GM23338 (cell line): Measurements from ENCODE around the gene FLT1. TPM values are rescaled to one million over a fixed set of nuclear protein-coding genes. Genes with fewer than 3 reads are reported as not detected.
A peak's percentile ranks its signal among the peaks of the same experiment; 100 is the strongest.

ENCODE experiments used
- ATAC-seq: fragments of 200-7000 bp; cut with Tn5 transposase; 3 replicates; pipeline ENCODE4 v1.9.1; 2020
- DNase-seq: peaks from one replicate; pipeline ENCODE4 v3.0.0-alpha.2; 2015; ENCODE audit warnings: low spot score
- H2AFZ ChIP-seq: fragments of 200-600 bp; sonication (generic); 2 replicates; pipeline ENCODE4 v1.8.0; 2016; ENCODE audit warnings: antibody characterized with exemption, mild to moderate bottlenecking, moderate library complexity
- H3F3A ChIP-seq: fragments of 200-600 bp; sonication (generic); replicated peaks from 2 replicates; pipeline ENCODE4 v1.8.0; 2017; ENCODE audit warnings: antibody characterized with exemption, mixed run types, low read depth
- H3K27ac ChIP-seq: fragments of 200-600 bp; sonication (generic); 2 replicates; pipeline ENCODE4 v1.6.1; 2016; ENCODE audit warnings: low read depth
- H3K27me3 ChIP-seq: fragments of 200-600 bp; sonication (generic); 2 replicates; pipeline ENCODE4 v1.8.0; 2016; ENCODE audit warnings: mild to moderate bottlenecking, mixed run types, moderate library complexity; ENCODE audit not compliant: insufficient read depth
- H3K36me3 ChIP-seq: fragments of 200-600 bp; sonication (generic); 2 replicates; pipeline ENCODE4 v1.8.0; 2016; ENCODE audit warnings: mild to moderate bottlenecking; ENCODE audit not compliant: insufficient read depth
- H3K4me1 ChIP-seq: fragments of 200-600 bp; sonication (generic); 2 replicates; pipeline ENCODE4 v1.8.0; 2016; ENCODE audit warnings: mild to moderate bottlenecking, moderate library complexity; ENCODE audit not compliant: insufficient read depth
- H3K4me2 ChIP-seq: fragments of 200-600 bp; sonication (generic); 2 replicates; pipeline ENCODE4 v1.7.1; 2017; ENCODE audit warnings: mixed run types
- H3K4me3 ChIP-seq: fragments of 200-600 bp; sonication (generic); 2 replicates; pipeline ENCODE4 v1.6.1; 2016; ENCODE audit warnings: mixed run types
- H3K79me2 ChIP-seq: fragments of 200-600 bp; sonication (generic); replicated peaks from 2 replicates; pipeline ENCODE4 v1.8.0; 2017; ENCODE audit warnings: mild to moderate bottlenecking; ENCODE audit not compliant: insufficient read depth
- H3K9me2 ChIP-seq: fragments of 200-600 bp; sonication (generic); 2 replicates; pipeline ENCODE4 v1.8.0; 2017; ENCODE audit not compliant: insufficient read depth
- H4K20me1 ChIP-seq: fragments of 200-600 bp; sonication (generic); replicated peaks from 2 replicates; pipeline ENCODE4 v1.8.0; 2017; ENCODE audit warnings: mild to moderate bottlenecking; ENCODE audit not compliant: insufficient read depth
- H3K27ac Mint-ChIP-seq: 2 replicates; pipeline ENCODE4 v1.8.0; 2020; ENCODE audit warnings: inconsistent platforms, mild to moderate bottlenecking, moderate library complexity, mixed read lengths
- H3K27me3 Mint-ChIP-seq: 3 replicates; pipeline ENCODE4 v1.8.0; 2022; ENCODE audit warnings: low read depth, mild to moderate bottlenecking, moderate library complexity, mixed read lengths, inconsistent platforms; ENCODE audit not compliant: insufficient read depth, poor library complexity
- H3K36me3 Mint-ChIP-seq: 3 replicates; pipeline ENCODE4 v1.8.0; 2021; ENCODE audit warnings: low read depth, mild to moderate bottlenecking, inconsistent platforms, moderate library complexity, mixed read lengths
- H3K4me1 Mint-ChIP-seq: 3 replicates; pipeline ENCODE4 v1.8.0; 2020; ENCODE audit warnings: mild to moderate bottlenecking, inconsistent platforms, mixed read lengths
- H3K4me3 Mint-ChIP-seq: 3 replicates; pipeline ENCODE4 v1.8.0; 2021; ENCODE audit warnings: moderate library complexity, mild to moderate bottlenecking, inconsistent platforms, mixed read lengths
- H3K9me3 Mint-ChIP-seq: 3 replicates; pipeline ENCODE4 v1.8.0; 2020; ENCODE audit warnings: moderate library complexity, mild to moderate bottlenecking, inconsistent platforms, mixed read lengths
- CREB1 ChIP-seq: fragments of 250-450 bp; sonication (Bioruptor Pico); IDR thresholded peaks from 2 replicates; pipeline ENCODE4 v1.5.0; 2020; ENCODE audit warnings: low read depth, mild to moderate bottlenecking, moderate library complexity
- EZH2 ChIP-seq: fragments of 200-600 bp; sonication (generic); IDR thresholded peaks from one replicate; pipeline ENCODE4 v1.8.0; 2017; ENCODE audit warnings: antibody characterized with exemption, mild to moderate bottlenecking, low read depth; ENCODE audit not compliant: unreplicated experiment
- EZH2phosphoT487 ChIP-seq: fragments of 200-600 bp; sonication (generic); IDR thresholded peaks from one replicate; pipeline ENCODE4 v1.8.1; 2018; ENCODE audit warnings: antibody characterized with exemption; ENCODE audit not compliant: unreplicated experiment
- POLR2AphosphoS5 ChIP-seq: IDR thresholded peaks from 2 replicates; pipeline ENCODE4 v1.6.1; 2016; ENCODE audit warnings: antibody characterized with exemption, low read depth
- REST ChIP-seq: IDR thresholded peaks from one replicate; pipeline ENCODE4 v1.6.1; 2018; ENCODE audit warnings: antibody characterized with exemption; ENCODE audit not compliant: unreplicated experiment
- STAT1 ChIP-seq: IDR thresholded peaks from one replicate; pipeline ENCODE4 v1.6.1; 2016; ENCODE audit warnings: antibody characterized with exemption; ENCODE audit not compliant: unreplicated experiment
- ZNF114 ChIP-seq: fragments of 250-450 bp; sonication (Bioruptor Pico); IDR thresholded peaks from 2 replicates; pipeline ENCODE4 v1.5.0; 2020; ENCODE audit warnings: mild to moderate bottlenecking, moderate library complexity
- ZNF331 ChIP-seq: fragments of 250-450 bp; sonication (Bioruptor Pico); IDR thresholded peaks from 2 replicates; pipeline ENCODE4 v1.5.0; 2020; ENCODE audit warnings: low read depth, mild to moderate bottlenecking, moderate library complexity
- polyA plus RNA-seq: library from polyadenylated mRNA; unstranded; fragments of >200 nt; fragmentation: Nextera tagmentation; extraction: Ambion mirVana; gene quantifications from 2 replicates; pipeline ENCODE4 v1.2.1, GENCODE V29; 2016
- total RNA-seq: library from RNA; depleted of rRNA; stranded (reverse); fragments of >200 nt; shearing (Covaris generic); gene quantifications from 2 replicates; pipeline ENCODE4 v1.2.3, GENCODE V29; 2014
- TF ChIP-seq, protein P1 (sequence below), 2 experiments: fragments of 200-600 bp in 1 of 2; sonication (generic) in 1 of 2; conservative IDR thresholded peaks; 2 replicates each; pipeline versions ENCODE4 v1.5.1 to v1.6.1; 2016 to 2017; ENCODE audit warnings: antibody characterized with exemption in 2 of 2, low read depth in 2 of 2, mild to moderate bottlenecking in 2 of 2, moderate library complexity in 1 of 2
- TF ChIP-seq, protein P2 (sequence below): fragments of 250-450 bp; sonication (Bioruptor Pico); IDR thresholded peaks from 2 replicates; pipeline ENCODE4 v1.5.0; 2020; ENCODE audit warnings: mild to moderate bottlenecking, moderate library complexity
- TF ChIP-seq, protein P3 (sequence below): IDR thresholded peaks from 2 replicates; pipeline ENCODE4 v1.6.1; 2016; ENCODE audit warnings: antibody characterized with exemption

Gene FLT1
- total and polyA plus RNA-seq, 2 experiments from 2014 or later, result 26.8 to 116 TPM

DNA sequence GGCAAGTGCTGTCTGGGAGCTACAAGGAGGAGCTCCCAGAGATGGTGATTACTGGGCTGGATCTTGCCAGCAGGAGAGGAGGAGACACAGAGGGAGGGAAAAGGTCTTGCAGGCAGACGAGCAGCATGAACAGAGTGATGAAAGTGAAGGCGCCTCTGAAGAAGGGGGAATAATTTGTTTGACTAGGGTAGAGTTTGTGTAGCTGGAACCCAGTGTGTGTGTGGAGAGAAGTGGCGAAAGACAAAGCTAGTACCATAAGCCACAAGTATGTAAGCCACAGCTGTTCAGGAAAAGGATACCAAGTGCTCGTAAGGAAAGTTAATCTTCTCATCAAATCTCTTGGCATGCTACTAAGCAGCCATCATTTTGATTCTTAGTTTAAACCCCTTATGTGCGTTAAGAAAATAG lies 5.4 kb downstream of the FLT1 start:
- Mint-ChIP-seq H3K27ac (no peak overlapping the region), H3K36me3 (peaks cover 66% of the 10 kb centered on the region), H3K4me3 (peak overlapping the region; percentile 8; the same call in 1 of the 3 replicates), H3K27me3 (no peaks in the 10 kb centered on the region), H3K9me3 (no peaks in the 10 kb centered on the region; the same call in 2 of the 3 replicates), H3K4me1 (peaks cover 71% of the 10 kb centered on the region)
- Histone ChIP-seq H2AFZ (no peak overlapping the region), H3K27me3 (peaks cover 9% of the 10 kb centered on the region; the same call in 1 of the 2 replicates), H3K36me3 (no peaks in the 10 kb centered on the region), H3K27ac (peak overlapping the region; percentile 21; the same call in 1 of the 2 replicates), H3K79me2 (peaks cover 100% of the 10 kb centered on the region), H3F3A (0 out of 2 replicates have a peak, but pooled peaks cover 7% of the 10 kb centered on the region), H3K4me2 (peak overlapping the region; percentile 56), H3K4me3 (no peak overlapping the region), H4K20me1 (peaks cover 40% of the 10 kb centered on the region), H3K4me1 (peaks cover 67% of the 10 kb centered on the region), H3K9me2 (no peaks in the 10 kb centered on the region; the same call in 1 of the 2 replicates)
- TF ChIP-seq POLR2AphosphoS5 (no peak), ZNF331 (CRISPR knock-in tag) (no peak), STAT1 (no peak), EZH2 (no peak), CREB1 (CRISPR knock-in tag) (no peak), ZNF114 (CRISPR knock-in tag) (no peak), REST (no peak), EZH2phosphoT487 (no peak)
- TF ChIP-seq, protein P1, sequence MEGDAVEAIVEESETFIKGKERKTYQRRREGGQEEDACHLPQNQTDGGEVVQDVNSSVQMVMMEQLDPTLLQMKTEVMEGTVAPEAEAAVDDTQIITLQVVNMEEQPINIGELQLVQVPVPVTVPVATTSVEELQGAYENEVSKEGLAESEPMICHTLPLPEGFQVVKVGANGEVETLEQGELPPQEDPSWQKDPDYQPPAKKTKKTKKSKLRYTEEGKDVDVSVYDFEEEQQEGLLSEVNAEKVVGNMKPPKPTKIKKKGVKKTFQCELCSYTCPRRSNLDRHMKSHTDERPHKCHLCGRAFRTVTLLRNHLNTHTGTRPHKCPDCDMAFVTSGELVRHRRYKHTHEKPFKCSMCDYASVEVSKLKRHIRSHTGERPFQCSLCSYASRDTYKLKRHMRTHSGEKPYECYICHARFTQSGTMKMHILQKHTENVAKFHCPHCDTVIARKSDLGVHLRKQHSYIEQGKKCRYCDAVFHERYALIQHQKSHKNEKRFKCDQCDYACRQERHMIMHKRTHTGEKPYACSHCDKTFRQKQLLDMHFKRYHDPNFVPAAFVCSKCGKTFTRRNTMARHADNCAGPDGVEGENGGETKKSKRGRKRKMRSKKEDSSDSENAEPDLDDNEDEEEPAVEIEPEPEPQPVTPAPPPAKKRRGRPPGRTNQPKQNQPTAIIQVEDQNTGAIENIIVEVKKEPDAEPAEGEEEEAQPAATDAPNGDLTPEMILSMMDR (conservative IDR thresholded peaks at IDR 0.05; ENCODE audit: low read depth in 2 of 2), result no peak
- TF ChIP-seq, protein P2, sequence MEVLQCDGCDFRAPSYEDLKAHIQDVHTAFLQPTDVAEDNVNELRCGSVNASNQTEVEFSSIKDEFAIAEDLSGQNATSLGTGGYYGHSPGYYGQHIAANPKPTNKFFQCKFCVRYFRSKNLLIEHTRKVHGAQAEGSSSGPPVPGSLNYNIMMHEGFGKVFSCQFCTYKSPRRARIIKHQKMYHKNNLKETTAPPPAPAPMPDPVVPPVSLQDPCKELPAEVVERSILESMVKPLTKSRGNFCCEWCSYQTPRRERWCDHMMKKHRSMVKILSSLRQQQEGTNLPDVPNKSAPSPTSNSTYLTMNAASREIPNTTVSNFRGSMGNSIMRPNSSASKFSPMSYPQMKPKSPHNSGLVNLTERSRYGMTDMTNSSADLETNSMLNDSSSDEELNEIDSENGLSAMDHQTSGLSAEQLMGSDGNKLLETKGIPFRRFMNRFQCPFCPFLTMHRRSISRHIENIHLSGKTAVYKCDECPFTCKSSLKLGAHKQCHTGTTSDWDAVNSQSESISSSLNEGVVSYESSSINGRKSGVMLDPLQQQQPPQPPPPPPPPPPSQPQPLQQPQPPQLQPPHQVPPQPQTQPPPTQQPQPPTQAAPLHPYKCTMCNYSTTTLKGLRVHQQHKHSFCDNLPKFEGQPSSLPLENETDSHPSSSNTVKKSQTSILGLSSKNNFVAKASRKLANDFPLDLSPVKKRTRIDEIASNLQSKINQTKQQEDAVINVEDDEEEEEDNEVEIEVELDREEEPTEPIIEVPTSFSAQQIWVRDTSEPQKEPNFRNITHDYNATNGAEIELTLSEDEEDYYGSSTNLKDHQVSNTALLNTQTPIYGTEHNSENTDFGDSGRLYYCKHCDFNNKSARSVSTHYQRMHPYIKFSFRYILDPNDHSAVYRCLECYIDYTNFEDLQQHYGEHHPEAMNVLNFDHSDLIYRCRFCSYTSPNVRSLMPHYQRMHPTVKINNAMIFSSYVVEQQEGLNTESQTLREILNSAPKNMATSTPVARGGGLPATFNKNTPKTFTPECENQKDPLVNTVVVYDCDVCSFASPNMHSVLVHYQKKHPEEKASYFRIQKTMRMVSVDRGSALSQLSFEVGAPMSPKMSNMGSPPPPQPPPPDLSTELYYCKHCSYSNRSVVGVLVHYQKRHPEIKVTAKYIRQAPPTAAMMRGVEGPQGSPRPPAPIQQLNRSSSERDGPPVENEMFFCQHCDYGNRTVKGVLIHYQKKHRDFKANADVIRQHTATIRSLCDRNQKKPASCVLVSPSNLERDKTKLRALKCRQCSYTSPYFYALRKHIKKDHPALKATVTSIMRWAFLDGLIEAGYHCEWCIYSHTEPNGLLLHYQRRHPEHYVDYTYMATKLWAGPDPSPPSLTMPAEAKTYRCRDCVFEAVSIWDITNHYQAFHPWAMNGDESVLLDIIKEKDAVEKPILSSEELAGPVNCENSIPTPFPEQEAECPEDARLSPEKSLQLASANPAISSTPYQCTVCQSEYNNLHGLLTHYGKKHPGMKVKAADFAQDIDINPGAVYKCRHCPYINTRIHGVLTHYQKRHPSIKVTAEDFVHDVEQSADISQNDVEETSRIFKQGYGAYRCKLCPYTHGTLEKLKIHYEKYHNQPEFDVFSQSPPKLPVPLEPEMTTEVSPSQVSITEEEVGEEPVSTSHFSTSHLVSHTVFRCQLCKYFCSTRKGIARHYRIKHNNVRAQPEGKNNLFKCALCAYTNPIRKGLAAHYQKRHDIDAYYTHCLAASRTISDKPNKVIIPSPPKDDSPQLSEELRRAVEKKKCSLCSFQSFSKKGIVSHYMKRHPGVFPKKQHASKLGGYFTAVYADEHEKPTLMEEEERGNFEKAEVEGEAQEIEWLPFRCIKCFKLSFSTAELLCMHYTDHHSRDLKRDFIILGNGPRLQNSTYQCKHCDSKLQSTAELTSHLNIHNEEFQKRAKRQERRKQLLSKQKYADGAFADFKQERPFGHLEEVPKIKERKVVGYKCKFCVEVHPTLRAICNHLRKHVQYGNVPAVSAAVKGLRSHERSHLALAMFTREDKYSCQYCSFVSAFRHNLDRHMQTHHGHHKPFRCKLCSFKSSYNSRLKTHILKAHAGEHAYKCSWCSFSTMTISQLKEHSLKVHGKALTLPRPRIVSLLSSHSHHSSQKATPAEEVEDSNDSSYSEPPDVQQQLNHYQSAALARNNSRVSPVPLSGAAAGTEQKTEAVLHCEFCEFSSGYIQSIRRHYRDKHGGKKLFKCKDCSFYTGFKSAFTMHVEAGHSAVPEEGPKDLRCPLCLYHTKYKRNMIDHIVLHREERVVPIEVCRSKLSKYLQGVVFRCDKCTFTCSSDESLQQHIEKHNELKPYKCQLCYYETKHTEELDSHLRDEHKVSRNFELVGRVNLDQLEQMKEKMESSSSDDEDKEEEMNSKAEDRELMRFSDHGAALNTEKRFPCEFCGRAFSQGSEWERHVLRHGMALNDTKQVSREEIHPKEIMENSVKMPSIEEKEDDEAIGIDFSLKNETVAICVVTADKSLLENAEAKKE (CRISPR knock-in tag), result no peak
- TF ChIP-seq, protein P3, sequence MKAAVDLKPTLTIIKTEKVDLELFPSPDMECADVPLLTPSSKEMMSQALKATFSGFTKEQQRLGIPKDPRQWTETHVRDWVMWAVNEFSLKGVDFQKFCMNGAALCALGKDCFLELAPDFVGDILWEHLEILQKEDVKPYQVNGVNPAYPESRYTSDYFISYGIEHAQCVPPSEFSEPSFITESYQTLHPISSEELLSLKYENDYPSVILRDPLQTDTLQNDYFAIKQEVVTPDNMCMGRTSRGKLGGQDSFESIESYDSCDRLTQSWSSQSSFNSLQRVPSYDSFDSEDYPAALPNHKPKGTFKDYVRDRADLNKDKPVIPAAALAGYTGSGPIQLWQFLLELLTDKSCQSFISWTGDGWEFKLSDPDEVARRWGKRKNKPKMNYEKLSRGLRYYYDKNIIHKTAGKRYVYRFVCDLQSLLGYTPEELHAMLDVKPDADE, result no peak
- DNase-seq, result no peak
- no peak; the same call in 2 of the 3 replicates for ATAC-seq
